H1 (cell line): Measurements from ENCODE around the gene ABL2. TPM values are rescaled to one million over a fixed set of nuclear protein-coding genes. Genes with fewer than 3 reads are reported as not detected.

ENCODE experiments used
- CTCF ChIA-PET: fragments of 300-600 bp; sonication (Branson Sonifier 250); formaldehyde crosslinking; loops from one replicate; lab custom pipeline; 2021; ENCODE audit not compliant: partially characterized antibody; lab: Charles Lee
- POLR2A ChIA-PET: fragments of 300-600 bp; sonication (Branson Sonifier 250); formaldehyde crosslinking; loops from one replicate; lab custom pipeline; 2021; ENCODE audit warnings: inconsistent platforms; ENCODE audit not compliant: partially characterized antibody; lab: Charles Lee
- DNase-seq, 2 experiments: peaks; one replicate each; pipeline versions ENCODE4 v3.0.0 to v3.0.0-alpha.2; 2010 to 2022; ENCODE audit warnings: low spot score in 2 of 2, low read depth in 1 of 2, mixed read lengths in 1 of 2
- FAIRE-seq: peaks from 2 replicates; lab custom pipeline; 2011; peaks lifted over from hg19 to GRCh38; lab: Jason Lieb, UNC
- H2AFZ ChIP-seq: 2 replicates; pipeline ENCODE4 v1.8.1; 2012; ENCODE audit warnings: low read length, inconsistent platforms
- H2AK5ac ChIP-seq: 2 replicates; pipeline ENCODE4 v1.6.1; 2013; ENCODE audit warnings: low read depth, low read length
- H2BK120ac ChIP-seq: replicated peaks from 2 replicates; pipeline ENCODE3; 2013; ENCODE audit warnings: low read depth, low read length, inconsistent platforms
- H2BK12ac ChIP-seq: 2 replicates; pipeline ENCODE4 v1.6.1; 2013; ENCODE audit warnings: low read depth, low read length
- H2BK15ac ChIP-seq: 2 replicates; pipeline ENCODE4 v1.6.1; 2013; ENCODE audit warnings: low read length
- H2BK20ac ChIP-seq: 2 replicates; pipeline ENCODE4 v1.6.1; 2013; ENCODE audit warnings: low read length
- H2BK5ac ChIP-seq: 2 replicates; pipeline ENCODE4 v1.6.1; 2013; ENCODE audit warnings: low read depth, low read length
- H3K14ac ChIP-seq: 2 replicates; pipeline ENCODE4 v1.6.1; 2013; ENCODE audit warnings: inconsistent platforms; ENCODE audit not compliant: insufficient read length
- H3K18ac ChIP-seq: 2 replicates; pipeline ENCODE4 v1.6.1; 2013; ENCODE audit warnings: low read length; ENCODE audit errors: extremely low read depth
- H3K23ac ChIP-seq: 2 replicates; pipeline ENCODE4 v1.6.1; 2013; ENCODE audit warnings: inconsistent platforms; ENCODE audit not compliant: insufficient read length
- H3K23me2 ChIP-seq: 2 replicates; pipeline ENCODE4 v1.6.1; 2013; ENCODE audit warnings: low read depth, low read length
- H3K27ac ChIP-seq: 2 replicates; pipeline ENCODE4 v1.6.1; 2011; ENCODE audit warnings: low read depth, low read length, inconsistent platforms
- H3K27me3 ChIP-seq, 4 experiments: replicated peaks in 1 of 4; 1 replicate in 1 of 4; 2 replicates in 3 of 4; pipeline versions ENCODE4 v1.6.1 to v1.8.1; 2011 to 2013; ENCODE audit warnings: low read length in 3 of 4, mild to moderate bottlenecking in 3 of 4, inconsistent platforms in 2 of 4, mixed read lengths in 2 of 4, moderate library complexity in 1 of 4; ENCODE audit not compliant: control insufficient read depth in 3 of 4, insufficient read depth in 3 of 4; ENCODE audit errors: extremely low read depth in 1 of 4
- H3K36me3 ChIP-seq, 4 experiments: 2 replicates each; pipeline versions ENCODE4 v1.6.1 to v1.8.1; 2011 to 2013; ENCODE audit warnings: mild to moderate bottlenecking in 4 of 4, low read length in 3 of 4, moderate library complexity in 2 of 4, control low read depth in 1 of 4, inconsistent platforms in 1 of 4; ENCODE audit not compliant: insufficient read depth in 4 of 4, control insufficient read depth in 2 of 4
- H3K4ac ChIP-seq: replicated peaks from 2 replicates; pipeline ENCODE3; 2013; ENCODE audit warnings: low read length, low read depth, mixed read lengths, inconsistent platforms; ENCODE audit not compliant: insufficient read length
- H3K4me1 ChIP-seq, 4 experiments: replicated peaks in 1 of 4; 1 replicate in 1 of 4; 2 replicates in 3 of 4; pipeline versions ENCODE4 v1.6.1 to v1.8.1; 2011 to 2013; ENCODE audit warnings: low read length in 3 of 4, inconsistent platforms in 2 of 4, mixed read lengths in 1 of 4; ENCODE audit not compliant: insufficient read depth in 4 of 4, control insufficient read depth in 3 of 4
- H3K4me2 ChIP-seq, 2 experiments: 2 replicates each; pipeline versions ENCODE4 v1.6.1 to v1.8.1; 2011 to 2013; ENCODE audit warnings: low read depth in 2 of 2, low read length in 2 of 2, control low read depth in 1 of 2, inconsistent platforms in 1 of 2, mild to moderate bottlenecking in 1 of 2; ENCODE audit not compliant: insufficient read depth in 1 of 2
- H3K4me3 ChIP-seq, 4 experiments: fragments of 200-600, 300-600 bp in 1 of 4; sonication (generic), shearing (Covaris generic), sonication (Bioruptor Twin) in 1 of 4; 2 replicates each; pipeline versions ENCODE4 v1.5.1 to v1.8.1; 2011 to 2016; ENCODE audit warnings: low read length in 4 of 4, low read depth in 3 of 4, control low read depth in 2 of 4, inconsistent platforms in 2 of 4, mild to moderate bottlenecking in 2 of 4, mixed read lengths in 1 of 4, moderate library complexity in 1 of 4; ENCODE audit not compliant: insufficient read depth in 2 of 4; ENCODE audit errors: extremely low read depth in 1 of 4
- H3K56ac ChIP-seq: replicated peaks from 2 replicates; pipeline ENCODE3; 2013; ENCODE audit warnings: low read depth, mild to moderate bottlenecking, mixed read lengths, low read length, inconsistent platforms; ENCODE audit not compliant: insufficient read length
- H3K79me1 ChIP-seq: 2 replicates; pipeline ENCODE4 v1.6.1; 2013; ENCODE audit warnings: low read depth, low read length, control low read depth
- H3K79me2 ChIP-seq, 2 experiments: 2 replicates each; pipeline versions ENCODE4 v1.6.1 to v1.8.1; 2012 to 2013; ENCODE audit warnings: low read length in 2 of 2, mild to moderate bottlenecking in 2 of 2, inconsistent platforms in 1 of 2; ENCODE audit not compliant: insufficient read depth in 2 of 2, control insufficient read depth in 1 of 2
- H3K9ac ChIP-seq, 4 experiments: replicated peaks in 1 of 4; 1 replicate in 1 of 4; 2 replicates in 3 of 4; pipeline versions ENCODE4 v1.6.1 to v1.8.1; 2011 to 2013; ENCODE audit warnings: low read depth in 3 of 4, low read length in 3 of 4, control low read depth in 2 of 4, mild to moderate bottlenecking in 2 of 4, moderate library complexity in 2 of 4, inconsistent platforms in 1 of 4; ENCODE audit errors: extremely low read depth in 1 of 4
- H3K9me3 ChIP-seq, 2 experiments: 2 replicates each; pipeline versions ENCODE4 v1.6.1 to v1.8.1; 2012 to 2013; ENCODE audit warnings: mild to moderate bottlenecking in 2 of 2, moderate library complexity in 2 of 2, control low read depth in 1 of 2, inconsistent platforms in 1 of 2, low read depth in 1 of 2, low read length in 1 of 2, mixed read lengths in 1 of 2; ENCODE audit not compliant: insufficient read depth in 2 of 2
- H4K20me1 ChIP-seq, 2 experiments: replicated peaks in 1 of 2; 2 replicates each; pipeline versions ENCODE3 to v1.8.1; 2011 to 2013; ENCODE audit warnings: inconsistent platforms in 2 of 2, low read length in 2 of 2, mild to moderate bottlenecking in 1 of 2; ENCODE audit not compliant: insufficient read depth in 2 of 2, control insufficient read depth in 1 of 2
- H4K5ac ChIP-seq: 2 replicates; pipeline ENCODE4 v1.6.1; 2013; ENCODE audit warnings: low read length, low read depth, mixed read lengths, inconsistent platforms; ENCODE audit not compliant: insufficient read length
- H4K8ac ChIP-seq: 2 replicates; pipeline ENCODE4 v1.8.0; 2013; ENCODE audit warnings: mild to moderate bottlenecking, moderate library complexity, low read length, inconsistent platforms; ENCODE audit not compliant: insufficient read depth; ENCODE audit errors: extremely low read depth
- H4K91ac ChIP-seq: replicated peaks from 2 replicates; pipeline ENCODE3; 2013; ENCODE audit warnings: low read length, mixed read lengths, inconsistent platforms; ENCODE audit not compliant: insufficient read length
- ASH2L ChIP-seq: fragments of 200-600, 300-600 bp; sonication (generic); IDR thresholded peaks from one replicate; pipeline ENCODE4 v1.7.1; 2017; ENCODE audit warnings: low read length
- CBX5 ChIP-seq: fragments of 300-800, 300-1000 bp; sonication (generic); IDR thresholded peaks from 2 replicates; pipeline ENCODE4 v1.7.1; 2016; ENCODE audit warnings: antibody characterized with exemption, low read length, low read depth
- CTBP2 ChIP-seq: IDR thresholded peaks from 2 replicates; pipeline ENCODE4 v1.7.0; 2011; ENCODE audit warnings: borderline replicate concordance, mild to moderate bottlenecking, moderate library complexity, mixed read lengths, low read length; ENCODE audit not compliant: insufficient read depth, insufficient read length
- EZH2 ChIP-seq: fragments of 200-600 bp; sonication (generic); IDR thresholded peaks from 2 replicates; pipeline ENCODE4 v1.7.1; 2012; ENCODE audit warnings: low read depth, mild to moderate bottlenecking, moderate library complexity, low read length, inconsistent platforms; ENCODE audit not compliant: severe bottlenecking
- MAFK ChIP-seq: IDR thresholded peaks from 2 replicates; pipeline ENCODE4 v1.6.1; 2012; ENCODE audit warnings: low read depth, mild to moderate bottlenecking, improper control_type of control experiment, low read length
- POLR2A ChIP-seq, 2 experiments: IDR thresholded peaks; 1 replicate in 1 of 2; 2 replicates in 1 of 2; pipeline ENCODE4 v1.6.1; 2011; ENCODE audit warnings: low read depth in 2 of 2, low read length in 2 of 2, mild to moderate bottlenecking in 2 of 2; ENCODE audit errors: control extremely low read depth in 1 of 2
- RXRA ChIP-seq: IDR thresholded peaks from 2 replicates; pipeline ENCODE4 v1.6.1; 2011; ENCODE audit warnings: low read depth, mild to moderate bottlenecking, low read length, moderate library complexity; ENCODE audit not compliant: insufficient read depth
- SP1 ChIP-seq: IDR thresholded peaks from 2 replicates; pipeline ENCODE4 v1.6.1; 2011; ENCODE audit warnings: low read depth, low read length
- YY1 ChIP-seq: IDR thresholded peaks from 2 replicates; pipeline ENCODE4 v1.6.1; 2011; ENCODE audit warnings: low read depth, mild to moderate bottlenecking, low read length
- WGBS, 2 experiments: shearing (Covaris generic) in 1 of 2; methylation state at CpG; one replicate each; pipeline versions ENCODE4 v1.1.6 to v1.1.7; 2013 to 2015; ENCODE audit warnings: low lambda C conversion rate in 2 of 2, mixed read lengths in 2 of 2, inconsistent platforms in 1 of 2, low coverage in 1 of 2, missing lambda C conversion rate in 1 of 2; ENCODE audit not compliant: insufficient replicate concordance in 2 of 2, insufficient coverage in 1 of 2, insufficient read length in 1 of 2; ENCODE audit errors: extremely low coverage in 1 of 2, missing lambda C conversion rate in 1 of 2; 5-methylcytosine and 5-hydroxymethylcytosine counted together
- polyA plus RNA-seq, 7 experiments: library from polyadenylated mRNA; depleted of rRNA in 3 of 7; stranded (reverse) in 5 of 7; unstranded in 2 of 7; fragments of >200 nt in 5 of 7; fragments of 200-250 nt in 2 of 7; gene quantifications; 1 replicate in 5 of 7; 2 replicates in 1 of 7; 4 replicates in 1 of 7; pipeline versions ENCODE4 v1.2.1 to v1.2.3, GENCODE V29; 2011 to 2013; ENCODE audit warnings: missing spikeins in 2 of 7, mixed read lengths in 2 of 7
- total RNA-seq: library from RNA; stranded (reverse); fragmentation: NEBNext Ultra II Directional; extraction: Animal tissue kit (Norgen Biotek cat#: 25700); gene quantifications from 2 replicates; pipeline ENCODE4 v1.2.1, GENCODE V29; 2021

The ABL2 gene
- total and polyA plus RNA-seq, 2 of the 8 experiments (the other 6 are each of a cell fraction or from before 2014, with no cell fraction given): 4.5 to 19.1 TPM

DNA sequence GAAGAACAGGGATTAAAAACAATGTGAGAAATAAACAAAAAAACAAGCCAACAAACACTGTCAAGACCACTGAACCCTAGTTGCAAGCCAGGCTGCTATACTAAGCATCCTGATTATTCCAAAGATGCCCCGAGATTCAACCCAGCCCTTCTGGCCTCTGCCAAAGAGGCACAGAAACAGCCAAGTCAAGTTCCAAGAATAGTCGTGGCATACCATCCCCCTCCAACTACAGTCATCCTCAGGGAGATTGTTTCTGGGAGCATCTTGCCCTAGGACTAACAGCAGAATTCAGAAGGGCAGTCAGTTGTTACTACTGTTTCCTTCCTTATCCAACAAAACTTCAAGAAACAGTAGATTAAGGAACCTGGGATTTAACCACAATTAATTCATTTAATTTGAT is 52.3 kb downstream of the ABL2 start:
- DNase-seq: no peak

More for the DNA sequence above, 52.3 kb downstream of the ABL2 start:
- H2BK120ac ChIP-seq: no peak overlapping the region
- H3K4me1 ChIP-seq: no peaks in the 10 kb centered on the region; a peak in 1 of 7 replicates
- H2BK12ac ChIP-seq: no peak overlapping the region
- no peak overlapping the region for H3K27ac ChIP-seq
- no peak overlapping the region for H2AK5ac ChIP-seq
- H2BK5ac ChIP-seq: no peak overlapping the region
- H4K8ac ChIP-seq: no peak overlapping the region
- H3K23ac ChIP-seq: no peak overlapping the region
- H3K36me3 ChIP-seq: no peaks in the 10 kb centered on the region
- no peak overlapping the region for H3K18ac ChIP-seq
- H3K14ac ChIP-seq: no peak overlapping the region
- H3K56ac ChIP-seq: no peak overlapping the region
- H3K9ac ChIP-seq: no peak overlapping the region
- peaks cover 0 to 31% of the 10 kb centered on the region in 2 experiments; a peak in 2 of 4 replicates for H3K79me2 ChIP-seq
- H3K27me3 ChIP-seq: no peaks in the 10 kb centered on the region
- H2BK20ac ChIP-seq: no peak overlapping the region
- no peak overlapping the region for H3K4me3 ChIP-seq
- no peak overlapping the region for H4K5ac ChIP-seq
- no peak overlapping the region for H2BK15ac ChIP-seq
- FAIRE-seq: no peak
- peaks cover 2% of the 10 kb centered on the region for H3K79me1 ChIP-seq
- no peaks in the 10 kb centered on the region for H3K23me2 ChIP-seq
- ChIA-PET POLR2A (no interaction called here), CTCF (no interaction called here)
- 77% methylated on average over 2 of the region's 2 CpGs; no CpG with 5 or more reads in 1 of the 2 experiments for WGBS, 2 experiments
- H4K20me1 ChIP-seq: peaks cover 1 to 2% of the 10 kb centered on the region in 2 experiments
- no peaks in the 10 kb centered on the region for H3K9me3 ChIP-seq
- no peak overlapping the region for H4K91ac ChIP-seq
- TF ChIP-seq CTBP2 (no peak), CBX5 (no peak), YY1 (no peak), SP1 (no peak), RXRA (no peak), MAFK (no peak), POLR2A (IDR thresholded peaks at IDR 0.05; ENCODE audit: control extremely low read depth in 1 of 2, low read depth in 2 of 2, low read length in 2 of 2) (no peak), EZH2 (no peak), ASH2L (no peak)
- no peak overlapping the region for H3K4ac ChIP-seq
- no peak overlapping the region for H3K4me2 ChIP-seq
- no peak overlapping the region for H2AFZ ChIP-seq
